Uterus (tissue), 2 donors: ENCODE data around the gene FBXO46.

ENCODE experiments used
- CTCF ChIP-seq, 4 experiments: fragments of 200-600 bp in 2 of 4; fragments of 450-650 bp in 2 of 4; sonication (generic) in 2 of 4; IDR thresholded peaks; one replicate each; pipeline ENCODE4 v1.5.1; 2016 to 2019; ENCODE audit warnings: antibody characterized with exemption in 4 of 4, mild to moderate bottlenecking in 2 of 4, moderate library complexity in 1 of 4
- POLR2A ChIP-seq, 2 donors: fragments of 450-650 bp; IDR thresholded peaks; one replicate each; pipeline ENCODE4 v1.6.1; 2016; ENCODE audit warnings: antibody characterized with exemption in 2 of 2, mild to moderate bottlenecking in 1 of 2, moderate library complexity in 1 of 2

- no peak for TF ChIP-seq POLR2A (IDR thresholded peaks at IDR 0.05)
- peak; percentile 36 to 77 (median 64) for TF ChIP-seq CTCF (IDR thresholded peaks at IDR 0.05)
Measured at GRCh38 chr19:45779231-45780145, 48.8 kb upstream of the FBXO46 start.
